HCT116 (cell line): ENCODE results near the gene MPP2. TPM values are rescaled to one million over a fixed set of nuclear protein-coding genes. Genes with fewer than 3 reads are reported as not detected.

Source experiments
- ATAC-seq: fragments of 200-7000 bp; cut with Tn5 transposase; 2 replicates; pipeline ENCODE4 v1.9.1; 2020; ENCODE audit warnings: mild to moderate bottlenecking, moderate library complexity
- BruUV-seq: library from RNA; stranded (reverse); fragments of 400-500 nt; replicated peaks from 2 replicates; lab custom pipeline; 2021; lab: Mats Ljungman, UMichigan
- CTCF ChIA-PET: fragments of 300-600 bp; sonication (Branson Sonifier 250); formaldehyde crosslinking; loops from one replicate; lab custom pipeline; 2021; ENCODE audit warnings: antibody characterized with exemption; lab: Charles Lee
- POLR2A ChIA-PET: fragments of 300-600, 350-600 bp; sonication (Branson Sonifier 250); formaldehyde crosslinking; loops from one replicate; lab custom pipeline; 2021; ENCODE audit warnings: antibody characterized with exemption; lab: Charles Lee
- RAD21 ChIA-PET, 2 experiments: fragments of 300-600 bp; sonication (Branson Sonifier 250); formaldehyde crosslinking; loops; one replicate each; lab custom pipeline; 2023; ENCODE audit warnings: low total read pairs in 2 of 2; ENCODE audit not compliant: uncharacterized antibody in 2 of 2, unreplicated experiment in 2 of 2, low non-redundant PET in 1 of 2; lab: Charles Lee
- DNase-seq: peaks from one replicate; pipeline ENCODE4 v3.0.0-alpha.2; 2010; ENCODE audit warnings: low read depth, low spot score
- H2AFZ ChIP-seq: fragments of 200-600 bp; shearing (Covaris generic), sonication (generic); 2 replicates; pipeline ENCODE4 v1.6.1; 2017; ENCODE audit warnings: low read depth, mixed run types, mixed read lengths, antibody characterized with exemption, low read length; ENCODE audit not compliant: poor library complexity, severe bottlenecking
- H3K27ac ChIP-seq: 2 replicates; pipeline ENCODE4 v1.5.1; 2012; ENCODE audit warnings: low read depth, low read length
- H3K27me3 ChIP-seq: fragments of 200-600 bp; sonication (generic); 2 replicates; pipeline ENCODE4 v1.6.1; 2016; ENCODE audit warnings: mixed run types, low read length, mixed read lengths; ENCODE audit not compliant: insufficient read depth
- H3K36me3 ChIP-seq, 2 experiments: fragments of 200-500 bp in 1 of 2; fragments of 200-600 bp in 1 of 2; sonication (Bioruptor generic) in 1 of 2; sonication (generic) in 1 of 2; 2 replicates each; pipeline versions ENCODE4 v1.5.1 to v1.6.1; 2014 to 2016; ENCODE audit warnings: low read length in 2 of 2, inconsistent platforms in 1 of 2, mixed read lengths in 1 of 2, mixed run types in 1 of 2; ENCODE audit not compliant: insufficient read depth in 2 of 2, control insufficient read depth in 1 of 2
- H3K4me1 ChIP-seq, 2 experiments: fragments of 200-600 bp in 1 of 2; sonication (generic) in 1 of 2; 2 replicates each; pipeline versions ENCODE4 v1.5.1 to v1.6.1; 2012 to 2017; ENCODE audit warnings: low read length in 2 of 2, inconsistent platforms in 1 of 2, mild to moderate bottlenecking in 1 of 2, mixed read lengths in 1 of 2, mixed run types in 1 of 2, moderate library complexity in 1 of 2; ENCODE audit not compliant: insufficient read depth in 2 of 2, control insufficient read depth in 1 of 2
- H3K4me2 ChIP-seq: fragments of 200-600 bp; sonication (generic); 2 replicates; pipeline ENCODE4 v1.6.1; 2017; ENCODE audit warnings: mixed run types, low read length, mixed read lengths
- H3K4me3 ChIP-seq, 2 experiments: fragments of 200-600 bp in 1 of 2; sonication (generic) in 1 of 2; replicated peaks in 1 of 2; 2 replicates each; pipeline ENCODE4 v1.5.1; 2011 to 2016; ENCODE audit warnings: low read length in 2 of 2, control low read depth in 1 of 2, low read depth in 1 of 2, mild to moderate bottlenecking in 1 of 2, mixed read lengths in 1 of 2, mixed run types in 1 of 2
- H3K79me2 ChIP-seq: fragments of 200-600 bp; sonication (generic); 2 replicates; pipeline ENCODE4 v1.6.1; 2017; ENCODE audit warnings: mild to moderate bottlenecking, mixed run types, low read length, moderate library complexity, mixed read lengths; ENCODE audit not compliant: insufficient read depth
- H3K9ac ChIP-seq: fragments of 200-600 bp; sonication (generic); 2 replicates; pipeline ENCODE4 v1.6.1; 2016; ENCODE audit warnings: low read length, mixed read lengths
- H3K9me2 ChIP-seq: fragments of 200-600 bp; sonication (generic), shearing (Covaris generic); 2 replicates; pipeline ENCODE4 v1.6.1; 2017; ENCODE audit warnings: mixed run types, mild to moderate bottlenecking, moderate library complexity; ENCODE audit not compliant: insufficient read depth
- H3K9me3 ChIP-seq, 2 experiments: fragments of 200-500 bp in 1 of 2; fragments of 200-600 bp in 1 of 2; sonication (Bioruptor generic) in 1 of 2; sonication (generic) in 1 of 2; 2 replicates each; pipeline ENCODE4 v1.6.1; 2014 to 2017; ENCODE audit warnings: low read length in 2 of 2, mixed read lengths in 2 of 2, inconsistent platforms in 1 of 2, low read depth in 1 of 2, mild to moderate bottlenecking in 1 of 2, mixed run types in 1 of 2, moderate library complexity in 1 of 2; ENCODE audit not compliant: control insufficient read depth in 1 of 2, insufficient read depth in 1 of 2
- H4K20me1 ChIP-seq: fragments of 200-600 bp; sonication (generic), shearing (Covaris generic); 2 replicates; pipeline ENCODE4 v1.6.1; 2017; ENCODE audit warnings: mixed run types, mild to moderate bottlenecking, moderate library complexity; ENCODE audit not compliant: insufficient read depth
- EZH2phosphoT487 ChIP-seq: fragments of 200-600 bp; IDR thresholded peaks from 2 replicates; pipeline ENCODE4 v1.6.1; 2018; ENCODE audit warnings: antibody characterized with exemption, borderline replicate concordance
- POLR2AphosphoS5 ChIP-seq: IDR thresholded peaks from 2 replicates; pipeline ENCODE4 v1.6.1; 2011; ENCODE audit warnings: mild to moderate bottlenecking, low read depth, low read length, moderate library complexity
- SIN3A ChIP-seq: IDR thresholded peaks from 2 replicates; pipeline ENCODE4 v1.6.1; 2012; ENCODE audit warnings: low read depth
- SP1 ChIP-seq: IDR thresholded peaks from 2 replicates; pipeline ENCODE4 v1.6.1; 2012; ENCODE audit warnings: low read depth
- SRF ChIP-seq: IDR thresholded peaks from 2 replicates; pipeline ENCODE4 v1.6.1; 2012; ENCODE audit warnings: low read depth
- ZFX ChIP-seq: fragments of 450-650 bp; IDR thresholded peaks from 2 replicates; pipeline ENCODE4 v1.6.1; 2017
- ZNF274 ChIP-seq: fragments of 200-500 bp; sonication (Bioruptor generic); IDR thresholded peaks from 2 replicates; pipeline ENCODE4 v1.6.1; 2014; ENCODE audit warnings: mild to moderate bottlenecking, low read depth, low read length, inconsistent platforms
- intact Hi-C: fragments of 100-400 bp; cut with micrococcal nuclease; formaldehyde crosslinking; loops from 2 replicates; pipeline ENCODE4 v1.10.0; 2022
- total RNA-seq: library from RNA; stranded (reverse); gene quantifications from one replicate; pipeline ENCODE4 v1.2.1, GENCODE V29; 2021; ENCODE audit not compliant: unreplicated experiment
- TF ChIP-seq, protein P1 (sequence below): IDR thresholded peaks from 2 replicates; pipeline ENCODE4 v1.6.1; 2011; ENCODE audit warnings: mild to moderate bottlenecking, low read length, moderate library complexity; ENCODE audit not compliant: insufficient replicate concordance; ENCODE audit errors: extremely low read depth
- TF ChIP-seq, protein P2 (sequence below): IDR thresholded peaks from 2 replicates; pipeline ENCODE4 v1.6.1; 2012
- TF ChIP-seq, protein P3 (sequence below): IDR thresholded peaks from 2 replicates; pipeline ENCODE4 v1.6.1; 2012

MPP2 gene
- total RNA-seq, 1 experiment from 2014 or later, result 16.4 TPM

DNA sequence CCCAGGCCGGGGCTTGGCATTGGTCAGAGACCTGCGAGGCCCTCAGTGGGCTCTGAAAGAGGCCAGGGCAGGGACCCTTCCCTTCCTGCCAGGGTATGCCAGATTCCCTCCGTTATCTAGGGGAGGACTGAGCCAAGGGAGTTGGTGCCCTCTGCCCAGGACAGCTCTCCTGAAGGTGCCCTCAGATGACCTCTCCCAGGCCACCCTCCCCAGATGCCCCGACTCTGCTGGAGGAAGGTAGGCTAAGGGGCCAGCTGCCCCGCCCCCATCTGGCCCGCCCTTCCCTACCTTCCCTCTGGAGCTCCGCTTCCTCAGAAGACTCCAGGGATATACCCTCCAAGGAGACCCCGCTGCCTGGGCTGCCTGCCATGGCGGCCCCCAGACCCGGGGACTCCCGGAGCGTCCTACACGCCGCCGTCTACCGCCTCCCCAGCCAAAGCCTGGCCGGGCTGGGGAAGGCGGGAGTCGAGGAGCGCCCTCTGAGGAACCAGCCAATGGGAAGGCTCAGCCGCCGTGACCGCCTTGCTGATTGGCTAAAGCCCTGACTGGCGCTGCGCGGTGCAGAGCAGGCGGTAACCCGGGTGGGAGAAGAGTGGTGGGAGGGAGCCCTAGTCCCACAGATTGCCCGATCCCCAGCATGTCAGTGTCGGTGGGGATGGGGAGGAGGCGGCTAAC, 7.0 kb downstream of the MPP2 start:
- peak overlapping the region; percentile 96 for H3K4me2 ChIP-seq
- TF ChIP-seq, protein P1, sequence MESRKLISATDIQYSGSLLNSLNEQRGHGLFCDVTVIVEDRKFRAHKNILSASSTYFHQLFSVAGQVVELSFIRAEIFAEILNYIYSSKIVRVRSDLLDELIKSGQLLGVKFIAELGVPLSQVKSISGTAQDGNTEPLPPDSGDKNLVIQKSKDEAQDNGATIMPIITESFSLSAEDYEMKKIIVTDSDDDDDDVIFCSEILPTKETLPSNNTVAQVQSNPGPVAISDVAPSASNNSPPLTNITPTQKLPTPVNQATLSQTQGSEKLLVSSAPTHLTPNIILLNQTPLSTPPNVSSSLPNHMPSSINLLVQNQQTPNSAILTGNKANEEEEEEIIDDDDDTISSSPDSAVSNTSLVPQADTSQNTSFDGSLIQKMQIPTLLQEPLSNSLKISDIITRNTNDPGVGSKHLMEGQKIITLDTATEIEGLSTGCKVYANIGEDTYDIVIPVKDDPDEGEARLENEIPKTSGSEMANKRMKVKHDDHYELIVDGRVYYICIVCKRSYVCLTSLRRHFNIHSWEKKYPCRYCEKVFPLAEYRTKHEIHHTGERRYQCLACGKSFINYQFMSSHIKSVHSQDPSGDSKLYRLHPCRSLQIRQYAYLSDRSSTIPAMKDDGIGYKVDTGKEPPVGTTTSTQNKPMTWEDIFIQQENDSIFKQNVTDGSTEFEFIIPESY, result no peak
- TF ChIP-seq SP1, result peak; percentile 69
- peak; percentile 66; the same call in 1 of the 2 replicates for TF ChIP-seq POLR2AphosphoS5
- H3K9ac ChIP-seq, result peak overlapping the region; percentile 62
- H3K9me2 ChIP-seq, result no peaks in the 10 kb centered on the region
- H3K27me3 ChIP-seq, result no peaks in the 10 kb centered on the region
- peak overlapping the region; percentile 57 to 70 for H3K4me3 ChIP-seq
- ChIA-PET RAD21 (no interaction called here), POLR2A (no interaction called here), CTCF (interaction anchor here (1.0 to 1.5 kb wide), 2 partner anchors 10 to 20 kb away, joined by 3 to 6 read pairs; no protein-coding TSS in a partner anchor)
- peak; percentile 56 for DNase-seq
- no TSS peak for BruUV-seq
- intact Hi-C loops, result loop anchor here (10.0 kb wide), 1 partner anchor 464 kb away; the partner anchor contains the start of gene FAM171A2
- H3K4me1 ChIP-seq, result peaks cover 21 to 42% of the 10 kb centered on the region in 2 experiments; a peak in 3 of 4 replicates
- no peaks in the 10 kb centered on the region for H4K20me1 ChIP-seq
- H3K27ac ChIP-seq, result peak overlapping the region; percentile 24; the same call in 1 of the 2 replicates
- no peaks in the 10 kb centered on the region for H3K36me3 ChIP-seq
- peak overlapping the region; percentile 45 for H2AFZ ChIP-seq
- no peaks in the 10 kb centered on the region for H3K79me2 ChIP-seq
- peak; percentile 100 for ATAC-seq
- no peaks in the 10 kb centered on the region for H3K9me3 ChIP-seq

DNA sequence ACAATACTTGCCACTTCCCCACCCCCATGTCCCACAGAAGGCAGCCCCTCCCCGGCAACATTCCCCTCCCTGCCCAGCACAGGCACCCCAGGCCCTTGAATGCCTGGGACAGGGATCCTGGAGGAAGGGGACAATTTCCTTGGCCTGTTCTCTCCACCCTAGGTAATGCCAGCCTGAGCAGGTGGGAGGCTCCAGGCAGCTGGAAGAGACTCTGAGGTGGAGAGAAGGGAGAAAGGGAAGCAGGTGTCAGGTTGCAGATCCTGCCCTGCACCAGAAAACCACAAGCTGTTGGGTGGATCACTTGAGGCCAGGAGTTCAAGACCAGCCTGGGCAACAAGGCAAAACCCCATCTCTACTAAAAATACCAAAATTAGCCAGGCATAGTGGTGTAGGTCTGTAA, 8.9 kb downstream of the MPP2 start:
- no peak overlapping the region for H2AFZ ChIP-seq
- no TSS peak for BruUV-seq
- H3K9ac ChIP-seq, result no peak overlapping the region
- RAD21 ChIA-PET, result no interaction called here
- H3K4me2 ChIP-seq, result no peak overlapping the region
- no peak overlapping the region for H3K4me3 ChIP-seq
- intact Hi-C loops, result no loop called here
- H3K4me1 ChIP-seq, result peaks cover 21 to 39% of the 10 kb centered on the region in 2 experiments; a peak in 3 of 4 replicates
- H3K79me2 ChIP-seq, result no peaks in the 10 kb centered on the region
- no peaks in the 10 kb centered on the region for H3K9me3 ChIP-seq
- ATAC-seq, result no peak
- POLR2A ChIA-PET, result interaction anchor here (1.6 kb wide), 1 partner anchor 12 kb away, joined by 4 read pairs; no protein-coding TSS in a partner anchor
- H3K27ac ChIP-seq, result no peak overlapping the region; the same call in 1 of the 2 replicates
- no peak for DNase-seq
- CTCF ChIA-PET, result no interaction called here
- no peaks in the 10 kb centered on the region for H3K27me3 ChIP-seq
- H4K20me1 ChIP-seq, result no peaks in the 10 kb centered on the region
- no peaks in the 10 kb centered on the region for H3K9me2 ChIP-seq
- no peaks in the 10 kb centered on the region for H3K36me3 ChIP-seq
- TF ChIP-seq, protein P2, sequence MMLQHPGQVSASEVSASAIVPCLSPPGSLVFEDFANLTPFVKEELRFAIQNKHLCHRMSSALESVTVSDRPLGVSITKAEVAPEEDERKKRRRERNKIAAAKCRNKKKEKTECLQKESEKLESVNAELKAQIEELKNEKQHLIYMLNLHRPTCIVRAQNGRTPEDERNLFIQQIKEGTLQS, result no peak
- no peak for TF ChIP-seq ZFX
- TF ChIP-seq ZNF274, result no peak
- TF ChIP-seq EZH2phosphoT487, result no peak
- TF ChIP-seq, protein P3, sequence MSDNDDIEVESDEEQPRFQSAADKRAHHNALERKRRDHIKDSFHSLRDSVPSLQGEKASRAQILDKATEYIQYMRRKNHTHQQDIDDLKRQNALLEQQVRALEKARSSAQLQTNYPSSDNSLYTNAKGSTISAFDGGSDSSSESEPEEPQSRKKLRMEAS, result no peak
- TF ChIP-seq SIN3A, result no peak
- TF ChIP-seq, protein P1, result no peak
- TF ChIP-seq SRF, result no peak
- TF ChIP-seq POLR2AphosphoS5, result no peak
